Suppressor macrophage (primary cell): ENCODE data around the gene MT1HL1.
"Not testable (repeated sequence)": the region's sequence is repeated elsewhere in the genome, so short reads cannot be mapped to it uniquely, and the experiment has no call there.

Experiments
- DNase-seq, 4 experiments: peaks; one replicate each; pipeline ENCODE4 v3.0.0-alpha.2; 2020 to 2022

The MT1HL1 gene

GRCh38 chr1:236974025-236974424 is 30.2 kb downstream of the MT1HL1 start:
- DNase-seq = not testable (repeated sequence)

- DNase-seq = no peak
These were observed 37.6 kb downstream of the MT1HL1 start for GRCh38 chr1:236966636-236967035.

- DNase-seq = no peak
These were observed 40.3 kb downstream of the MT1HL1 start for GRCh38 chr1:236963920-236964319.

- DNase-seq = no peak
These were observed 45.1 kb downstream of the MT1HL1 start for GRCh38 chr1:236959112-236959511.

- no peak for DNase-seq
These were observed 47.0 kb downstream of the MT1HL1 start for GRCh38 chr1:236957235-236957634.
